ENCODE results near the gene OLIG3. TPM values are rescaled to one million over a fixed set of nuclear protein-coding genes. Genes with fewer than 3 reads are reported as not detected.

OLIG3 gene
- total RNA-seq, 1 experiment from 2014 or later: 5.4 TPM

GRCh38 chr6:137489046-137490005 is 4.9 kb downstream of the OLIG3 start:
- Mint-ChIP-seq H3K27ac (no peak overlapping the region), H3K9me3 (no peaks in the 10 kb centered on the region), H3K36me3 (no peaks in the 10 kb centered on the region), H3K4me1 (peaks cover 68% of the 10 kb centered on the region), H3K27me3 (ENCODE audit: low read depth) (peaks cover 96% of the 10 kb centered on the region), H3K4me3 (peak overlapping the region; percentile 84)
- DNase-seq (ENCODE audit: low spot score) (peak; percentile 75), ATAC-seq (peak; percentile 48)
- no peak for TF ChIP-seq SMAD3 (CRISPR knock-in tag; IDR thresholded peaks at IDR 0.05; ENCODE audit: borderline replicate concordance)
- no peak for TF ChIP-seq CREB1 (CRISPR knock-in tag; IDR thresholded peaks at IDR 0.05)
- TF ChIP-seq KAT7 (CRISPR knock-in tag; IDR thresholded peaks at IDR 0.05; ENCODE audit: borderline replicate concordance): peak; percentile 35; the same call in 1 of the 2 replicates
- TF ChIP-seq, protein P1, sequence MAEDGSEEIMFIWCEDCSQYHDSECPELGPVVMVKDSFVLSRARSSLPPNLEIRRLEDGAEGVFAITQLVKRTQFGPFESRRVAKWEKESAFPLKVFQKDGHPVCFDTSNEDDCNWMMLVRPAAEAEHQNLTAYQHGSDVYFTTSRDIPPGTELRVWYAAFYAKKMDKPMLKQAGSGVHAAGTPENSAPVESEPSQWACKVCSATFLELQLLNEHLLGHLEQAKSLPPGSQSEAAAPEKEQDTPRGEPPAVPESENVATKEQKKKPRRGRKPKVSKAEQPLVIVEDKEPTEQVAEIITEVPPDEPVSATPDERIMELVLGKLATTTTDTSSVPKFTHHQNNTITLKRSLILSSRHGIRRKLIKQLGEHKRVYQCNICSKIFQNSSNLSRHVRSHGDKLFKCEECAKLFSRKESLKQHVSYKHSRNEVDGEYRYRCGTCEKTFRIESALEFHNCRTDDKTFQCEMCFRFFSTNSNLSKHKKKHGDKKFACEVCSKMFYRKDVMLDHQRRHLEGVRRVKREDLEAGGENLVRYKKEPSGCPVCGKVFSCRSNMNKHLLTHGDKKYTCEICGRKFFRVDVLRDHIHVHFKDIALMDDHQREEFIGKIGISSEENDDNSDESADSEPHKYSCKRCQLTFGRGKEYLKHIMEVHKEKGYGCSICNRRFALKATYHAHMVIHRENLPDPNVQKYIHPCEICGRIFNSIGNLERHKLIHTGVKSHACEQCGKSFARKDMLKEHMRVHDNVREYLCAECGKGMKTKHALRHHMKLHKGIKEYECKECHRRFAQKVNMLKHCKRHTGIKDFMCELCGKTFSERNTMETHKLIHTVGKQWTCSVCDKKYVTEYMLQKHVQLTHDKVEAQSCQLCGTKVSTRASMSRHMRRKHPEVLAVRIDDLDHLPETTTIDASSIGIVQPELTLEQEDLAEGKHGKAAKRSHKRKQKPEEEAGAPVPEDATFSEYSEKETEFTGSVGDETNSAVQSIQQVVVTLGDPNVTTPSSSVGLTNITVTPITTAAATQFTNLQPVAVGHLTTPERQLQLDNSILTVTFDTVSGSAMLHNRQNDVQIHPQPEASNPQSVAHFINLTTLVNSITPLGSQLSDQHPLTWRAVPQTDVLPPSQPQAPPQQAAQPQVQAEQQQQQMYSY (CRISPR knock-in tag; IDR thresholded peaks at IDR 0.05): peak; percentile 43; the same call in 1 of the 2 replicates
- no peak; the same call in 1 of the 2 replicates for TF ChIP-seq SP1 (CRISPR knock-in tag; conservative IDR thresholded peaks at IDR 0.05)
- TF ChIP-seq MAX (CRISPR knock-in tag; IDR thresholded peaks at IDR 0.05): peak; percentile 57; the same call in 1 of the 2 replicates
- CTCF ChIA-PET: interaction anchor here (0.8 to 1.9 kb wide), 10 partner anchors 8 to 445 kb away, joined by 3 to 24 read pairs (median 4); partner anchors contain the start of gene IL20RA
- POLR2A ChIA-PET: interaction anchor here (0.5 to 1.5 kb wide), 4 partner anchors 8 to 211 kb away, joined by 3 to 4 read pairs (median 4); no protein-coding TSS in a partner anchor

- ATAC-seq (peak; percentile 8), DNase-seq (ENCODE audit: low spot score) (peak; percentile 35)
- Mint-ChIP-seq H3K4me1 (peaks cover 60% of the 10 kb centered on the region), H3K27ac (no peak overlapping the region), H3K9me3 (no peaks in the 10 kb centered on the region), H3K4me3 (peak overlapping the region; percentile 84), H3K27me3 (ENCODE audit: low read depth) (peaks cover 95% of the 10 kb centered on the region), H3K36me3 (no peaks in the 10 kb centered on the region)
- CTCF ChIA-PET: interaction anchor here (0.8 to 1.9 kb wide), 10 partner anchors 9 to 444 kb away, joined by 3 to 24 read pairs (median 4); partner anchors contain the start of gene IL20RA
- TF ChIP-seq KAT7 (CRISPR knock-in tag; IDR thresholded peaks at IDR 0.05; ENCODE audit: borderline replicate concordance) (0 out of 2 replicates have a peak, but pooled peaks have one; percentile 28), ETV6 (CRISPR knock-in tag; IDR thresholded peaks at IDR 0.05) (peak; percentile 31; the same call in 1 of the 2 replicates), TEAD1 (CRISPR knock-in tag; IDR thresholded peaks at IDR 0.05) (0 out of 2 replicates have a peak, but pooled peaks have one; percentile 24), ATF1 (CRISPR knock-in tag; IDR thresholded peaks at IDR 0.05) (no peak), NFE2L1 (CRISPR knock-in tag; IDR thresholded peaks at IDR 0.05) (no peak), MAX (CRISPR knock-in tag; IDR thresholded peaks at IDR 0.05) (0 out of 2 replicates have a peak, but pooled peaks have one; percentile 15), SMAD4 (CRISPR knock-in tag; IDR thresholded peaks at IDR 0.05) (0 out of 2 replicates have a peak, but pooled peaks have one; percentile 44), TEAD4 (CRISPR knock-in tag; IDR thresholded peaks at IDR 0.05) (0 out of 2 replicates have a peak, but pooled peaks have one; percentile 37)
- TF ChIP-seq, protein P2, sequence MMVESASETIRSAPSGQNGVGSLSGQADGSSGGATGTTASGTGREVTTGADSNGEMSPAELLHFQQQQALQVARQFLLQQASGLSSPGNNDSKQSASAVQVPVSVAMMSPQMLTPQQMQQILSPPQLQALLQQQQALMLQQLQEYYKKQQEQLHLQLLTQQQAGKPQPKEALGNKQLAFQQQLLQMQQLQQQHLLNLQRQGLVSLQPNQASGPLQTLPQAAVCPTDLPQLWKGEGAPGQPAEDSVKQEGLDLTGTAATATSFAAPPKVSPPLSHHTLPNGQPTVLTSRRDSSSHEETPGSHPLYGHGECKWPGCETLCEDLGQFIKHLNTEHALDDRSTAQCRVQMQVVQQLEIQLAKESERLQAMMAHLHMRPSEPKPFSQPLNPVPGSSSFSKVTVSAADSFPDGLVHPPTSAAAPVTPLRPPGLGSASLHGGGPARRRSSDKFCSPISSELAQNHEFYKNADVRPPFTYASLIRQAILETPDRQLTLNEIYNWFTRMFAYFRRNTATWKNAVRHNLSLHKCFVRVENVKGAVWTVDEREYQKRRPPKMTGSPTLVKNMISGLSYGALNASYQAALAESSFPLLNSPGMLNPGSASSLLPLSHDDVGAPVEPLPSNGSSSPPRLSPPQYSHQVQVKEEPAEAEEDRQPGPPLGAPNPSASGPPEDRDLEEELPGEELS (CRISPR knock-in tag; IDR thresholded peaks at IDR 0.05): 0 out of 2 replicates have a peak, but pooled peaks have one; percentile 16
- POLR2A ChIA-PET: interaction anchor here (0.5 to 1.5 kb wide), 3 partner anchors 9 to 210 kb away, joined by 3 to 4 read pairs (median 4); no protein-coding TSS in a partner anchor
Measured at GRCh38 chr6:137488150-137489045, 5.8 kb downstream of the OLIG3 start.

Data from WTC11 (cell line).